Mesenchymal stem cell (in vitro differentiated cells and primary cell): ENCODE results near the gene TTBK1.
A peak's percentile ranks its signal among the peaks of the same experiment; 100 is the strongest.

Experiments used
- DNase-seq: peaks from one replicate; pipeline ENCODE4 v3.0.0-alpha.2; 2013
- H2AFZ ChIP-seq: one replicate; pipeline ENCODE4 v1.6.1; 2013; ENCODE audit warnings: low read depth, mild to moderate bottlenecking, control low read depth, inconsistent platforms, low read length, moderate library complexity
- H2AK5ac ChIP-seq: 2 replicates; pipeline ENCODE4 v1.6.1; 2013; ENCODE audit warnings: low read length, moderate library complexity, mild to moderate bottlenecking, inconsistent platforms; ENCODE audit not compliant: severe bottlenecking
- H2BK120ac ChIP-seq: one replicate; pipeline ENCODE4 v1.6.1; 2013; ENCODE audit warnings: low read depth, mild to moderate bottlenecking, inconsistent platforms, low read length, moderate library complexity
- H2BK12ac ChIP-seq, 2 experiments: one replicate each; pipeline ENCODE4 v1.6.1; 2013; ENCODE audit warnings: inconsistent platforms in 2 of 2, low read length in 2 of 2, mild to moderate bottlenecking in 2 of 2, moderate library complexity in 2 of 2, control low read depth in 1 of 2
- H2BK15ac ChIP-seq: one replicate; pipeline ENCODE4 v1.6.1; 2013; ENCODE audit warnings: mild to moderate bottlenecking, low read depth, inconsistent platforms; ENCODE audit not compliant: poor library complexity, severe bottlenecking
- H2BK5ac ChIP-seq: 2 replicates; pipeline ENCODE4 v1.6.1; 2013; ENCODE audit warnings: low read depth, mild to moderate bottlenecking, low read length, control low read depth, inconsistent platforms; ENCODE audit not compliant: poor library complexity, severe bottlenecking
- H3K14ac ChIP-seq, 2 experiments: one replicate each; pipeline ENCODE4 v1.6.1; 2013; ENCODE audit warnings: inconsistent platforms in 2 of 2, low read length in 2 of 2, control low read depth in 1 of 2, mild to moderate bottlenecking in 1 of 2, moderate library complexity in 1 of 2
- H3K18ac ChIP-seq, 2 experiments: one replicate each; pipeline ENCODE4 v1.6.1; 2013; ENCODE audit warnings: inconsistent platforms in 2 of 2, low read length in 2 of 2, control low read depth in 1 of 2, low read depth in 1 of 2, mild to moderate bottlenecking in 1 of 2
- H3K23ac ChIP-seq, 2 experiments: one replicate each; pipeline ENCODE4 v1.6.1; 2013; ENCODE audit warnings: inconsistent platforms in 2 of 2, low read length in 2 of 2, mild to moderate bottlenecking in 2 of 2, moderate library complexity in 2 of 2, control low read depth in 1 of 2
- H3K27ac ChIP-seq: 2 replicates; pipeline ENCODE4 v1.5.1; 2013; ENCODE audit warnings: mild to moderate bottlenecking, moderate library complexity, low read length, control low read depth, inconsistent platforms; ENCODE audit not compliant: poor library complexity, severe bottlenecking
- H3K27me3 ChIP-seq, 2 experiments: 2 replicates each; pipeline versions ENCODE4 v1.6.1 to v1.7.0; 2013; ENCODE audit warnings: low read length in 2 of 2, mild to moderate bottlenecking in 2 of 2, moderate library complexity in 2 of 2, control low read depth in 1 of 2, inconsistent platforms in 1 of 2; ENCODE audit not compliant: control insufficient read depth in 1 of 2, insufficient read depth in 1 of 2
- H3K36me3 ChIP-seq, 2 experiments: 2 replicates each; pipeline versions ENCODE4 v1.6.1 to v1.7.0; 2013; ENCODE audit warnings: low read length in 2 of 2, control low read depth in 1 of 2, inconsistent platforms in 1 of 2, low read depth in 1 of 2, mild to moderate bottlenecking in 1 of 2; ENCODE audit not compliant: insufficient read depth in 2 of 2, control insufficient read depth in 1 of 2
- H3K4ac ChIP-seq, 2 experiments: one replicate each; pipeline ENCODE4 v1.6.1; 2013; ENCODE audit warnings: inconsistent platforms in 2 of 2, low read length in 2 of 2, mild to moderate bottlenecking in 2 of 2, moderate library complexity in 2 of 2, control low read depth in 1 of 2, low read depth in 1 of 2
- H3K4me1 ChIP-seq: 2 replicates; pipeline ENCODE4 v1.6.1; 2013; ENCODE audit warnings: low read depth, low read length, control low read depth; ENCODE audit not compliant: control insufficient read depth, insufficient read depth
- H3K4me2 ChIP-seq: 2 replicates; pipeline ENCODE4 v1.6.1; 2013; ENCODE audit warnings: low read length, mild to moderate bottlenecking, inconsistent platforms; ENCODE audit not compliant: poor library complexity, severe bottlenecking
- H3K4me3 ChIP-seq, 2 experiments: 2 replicates each; pipeline versions ENCODE4 v1.5.1 to v1.7.0; 2013; ENCODE audit warnings: low read length in 2 of 2, mild to moderate bottlenecking in 2 of 2, control low read depth in 1 of 2, low read depth in 1 of 2; ENCODE audit not compliant: insufficient read depth in 1 of 2
- H3K79me1 ChIP-seq: replicated peaks from 2 replicates; pipeline ENCODE4 v1.6.1; 2013; ENCODE audit warnings: mild to moderate bottlenecking, control low read depth, low read length, inconsistent platforms; ENCODE audit not compliant: poor library complexity, severe bottlenecking
- H3K9ac ChIP-seq: 2 replicates; pipeline ENCODE4 v1.7.0; 2013; ENCODE audit warnings: mild to moderate bottlenecking, low read length, moderate library complexity
- H3K9me3 ChIP-seq: 2 replicates; pipeline ENCODE4 v1.7.0; 2013; ENCODE audit warnings: mild to moderate bottlenecking, low read length; ENCODE audit not compliant: control insufficient read depth
- H4K8ac ChIP-seq: one replicate; pipeline ENCODE4 v1.6.1; 2013; ENCODE audit warnings: inconsistent platforms, mild to moderate bottlenecking, low read length, moderate library complexity
- H4K91ac ChIP-seq: one replicate; pipeline ENCODE4 v1.6.1; 2013; ENCODE audit warnings: mild to moderate bottlenecking, low read length, inconsistent platforms
- WGBS: methylation state at CpG from one replicate; pipeline ENCODE4 v1.1.7; 2013; ENCODE audit warnings: mixed read lengths; 5-methylcytosine and 5-hydroxymethylcytosine counted together

The TTBK1 gene

GRCh38 chr6:43271103-43271815 is 28.0 kb downstream of the TTBK1 start:
- H3K36me3 ChIP-seq, result no peaks in the 10 kb centered on the region
- no peak for DNase-seq
- no peak overlapping the region for H2BK120ac ChIP-seq
- no peak overlapping the region for H2BK5ac ChIP-seq
- peaks cover 19% of the 10 kb centered on the region for H3K4me1 ChIP-seq
- no peak overlapping the region for H3K23ac ChIP-seq
- H3K18ac ChIP-seq, result no peak overlapping the region
- no peak overlapping the region for H3K14ac ChIP-seq
- no peak overlapping the region for H2AFZ ChIP-seq
- H4K91ac ChIP-seq, result no peak overlapping the region
- no peak overlapping the region for H3K27ac ChIP-seq
- no peaks in the 10 kb centered on the region for H3K9me3 ChIP-seq
- no peak overlapping the region for H2AK5ac ChIP-seq
- H3K4me2 ChIP-seq, result no peak overlapping the region
- no peaks in the 10 kb centered on the region for H3K79me1 ChIP-seq
- no peak overlapping the region for H4K8ac ChIP-seq
- no peak overlapping the region for H2BK15ac ChIP-seq
- WGBS, result 92% methylated on average over 6 of the region's 8 CpGs
- H3K27me3 ChIP-seq, result peaks cover 85 to 88% of the 10 kb centered on the region in 2 experiments
- no peak overlapping the region for H3K9ac ChIP-seq
- H2BK12ac ChIP-seq, result no peak overlapping the region
- H3K4me3 ChIP-seq, result no peak overlapping the region
- no peak overlapping the region for H3K4ac ChIP-seq

GRCh38 chr6:43271944-43272343 is 28.7 kb downstream of the TTBK1 start:
- Histone ChIP-seq H3K9me3 (no peaks in the 10 kb centered on the region), H4K8ac (no peak overlapping the region), H2AFZ (no peak overlapping the region), H3K4me3 (no peak overlapping the region), H3K18ac (no peak overlapping the region), H2BK120ac (no peak overlapping the region), H3K4ac (no peak overlapping the region), H3K9ac (no peak overlapping the region), H3K79me1 (no peaks in the 10 kb centered on the region), H3K4me2 (no peak overlapping the region), H2BK12ac (no peak overlapping the region), H2AK5ac (no peak overlapping the region), H3K14ac (peak overlapping the region in 1 of 2 experiments; percentile 12), H2BK5ac (no peak overlapping the region), H3K27ac (no peak overlapping the region), H3K23ac (no peak overlapping the region), H2BK15ac (no peak overlapping the region), H3K4me1 (peaks cover 19% of the 10 kb centered on the region), H3K36me3 (no peaks in the 10 kb centered on the region), H4K91ac (no peak overlapping the region), H3K27me3 (peaks cover 91 to 92% of the 10 kb centered on the region in 2 experiments)
- no peak for DNase-seq

- Histone ChIP-seq H2BK12ac (no peak overlapping the region), H2BK15ac (no peak overlapping the region), H3K4me3 (no peak overlapping the region), H3K27me3 (peaks cover 74 to 86% of the 10 kb centered on the region in 2 experiments), H2AFZ (no peak overlapping the region), H3K4ac (no peak overlapping the region), H2BK5ac (no peak overlapping the region), H4K8ac (no peak overlapping the region), H3K79me1 (no peaks in the 10 kb centered on the region), H3K4me2 (no peak overlapping the region), H2BK120ac (no peak overlapping the region), H3K36me3 (no peaks in the 10 kb centered on the region), H2AK5ac (no peak overlapping the region), H3K27ac (no peak overlapping the region), H4K91ac (no peak overlapping the region), H3K9ac (no peak overlapping the region), H3K9me3 (no peaks in the 10 kb centered on the region), H3K4me1 (peaks cover 19% of the 10 kb centered on the region), H3K14ac (no peak overlapping the region), H3K18ac (no peak overlapping the region), H3K23ac (no peak overlapping the region)
- no peak for DNase-seq
- 41% methylated on average over 2 of the region's 2 CpGs for WGBS
Observed at GRCh38 chr6:43273707-43274106, 30.4 kb downstream of the TTBK1 start.

- Histone ChIP-seq H4K8ac (no peak overlapping the region), H3K18ac (no peak overlapping the region), H3K27ac (no peak overlapping the region), H3K4ac (no peak overlapping the region), H3K23ac (no peak overlapping the region), H4K91ac (no peak overlapping the region), H3K9me3 (no peaks in the 10 kb centered on the region), H3K14ac (no peak overlapping the region), H3K4me1 (peaks cover 18% of the 10 kb centered on the region), H3K27me3 (peaks cover 74 to 85% of the 10 kb centered on the region in 2 experiments), H2AFZ (no peak overlapping the region), H3K4me3 (no peak overlapping the region), H3K9ac (no peak overlapping the region), H2BK12ac (no peak overlapping the region), H3K36me3 (no peaks in the 10 kb centered on the region), H3K4me2 (no peak overlapping the region), H2BK120ac (no peak overlapping the region), H2BK5ac (no peak overlapping the region), H2BK15ac (no peak overlapping the region), H3K79me1 (no peaks in the 10 kb centered on the region), H2AK5ac (no peak overlapping the region)
- no peak for DNase-seq
- WGBS, result 76% methylated on average over 7 of the region's 10 CpGs
Observed at GRCh38 chr6:43274127-43274915, 31.0 kb downstream of the TTBK1 start.
